HG03378 (cell line): ENCODE results near the gene CCL3.
"Not testable (repeated sequence)": the region's sequence is repeated elsewhere in the genome, so short reads cannot be mapped to it uniquely, and the experiment has no call there.

Experiments
- ATAC-seq: cut with Tn5 transposase; IDR thresholded peaks from one replicate; pipeline ENCODE4 v1.9.1; 2021; ENCODE audit warnings: mild to moderate bottlenecking, moderate library complexity; ENCODE audit not compliant: unreplicated experiment

The CCL3 gene

GRCh38 chr17:36117505-36118382, 27.8 kb upstream of the CCL3 start:
- ATAC-seq: no peak

GRCh38 chr17:36115649-36115977, 25.7 kb upstream of the CCL3 start:
- not testable (repeated sequence) for ATAC-seq

GRCh38 chr17:36114971-36115648, 25.2 kb upstream of the CCL3 start:
- ATAC-seq: not testable (repeated sequence)

GRCh38 chr17:36113131-36113530, 23.2 kb upstream of the CCL3 start:
- not testable (repeated sequence) for ATAC-seq

GRCh38 chr17:36112572-36112971, 22.6 kb upstream of the CCL3 start:
- no peak for ATAC-seq

- no peak for ATAC-seq
Observed at GRCh38 chr17:36111068-36111490, 21.1 kb upstream of the CCL3 start.

GRCh38 chr17:36108265-36108664, 18.3 kb upstream of the CCL3 start:
- ATAC-seq: not testable (repeated sequence)

GRCh38 chr17:36107660-36108059, 17.7 kb upstream of the CCL3 start:
- ATAC-seq: no peak

- ATAC-seq: no peak
Observed at GRCh38 chr17:36106493-36106835, 16.5 kb upstream of the CCL3 start.

GRCh38 chr17:36105781-36106492, 16.0 kb upstream of the CCL3 start:
- ATAC-seq: no peak

- ATAC-seq: no peak
Observed at GRCh38 chr17:36104701-36105181, 14.8 kb upstream of the CCL3 start.

- ATAC-seq: not testable (repeated sequence)
Observed at GRCh38 chr17:36104246-36104645, 14.3 kb upstream of the CCL3 start.

- ATAC-seq: peak; percentile 78
Observed at GRCh38 chr17:36103401-36103975, 13.5 kb upstream of the CCL3 start, which contains the start of gene CCL4. CCL4 (plus strand) TSS chr17:36103827; CDS start chr17:36103906, 79 bp downstream.

GRCh38 chr17:36099004-36099403, 9.1 kb upstream of the CCL3 start:
- ATAC-seq: not testable (repeated sequence)

- ATAC-seq: no peak
Observed at GRCh38 chr17:36095992-36096391, 6.0 kb upstream of the CCL3 start.

GRCh38 chr17:36094746-36095145, 4.8 kb upstream of the CCL3 start:
- ATAC-seq: no peak

- no peak for ATAC-seq
Observed at GRCh38 chr17:36094232-36094631, 4.3 kb upstream of the CCL3 start.

- ATAC-seq: not testable (repeated sequence)
Observed at GRCh38 chr17:36092715-36093114, 2.8 kb upstream of the CCL3 start.

- no peak for ATAC-seq
Observed at GRCh38 chr17:36092230-36092629, 2.3 kb upstream of the CCL3 start.

- no peak for ATAC-seq
Observed at GRCh38 chr17:36089339-36089865, 541 bp downstream of the CCL3 start.
